Neutrophil (primary cell): ENCODE data around the gene RNF149.
"Not testable (repeated sequence)": the region's sequence is repeated elsewhere in the genome, so short reads cannot be mapped to it uniquely, and the experiment has no call there.

Experiments used
- H3K27ac ChIP-seq: fragments of 200-600 bp; sonication (generic); 2 replicates; pipeline ENCODE4 v1.5.1; 2016; ENCODE audit warnings: mild to moderate bottlenecking, moderate library complexity
- H3K27me3 ChIP-seq: fragments of 200-600 bp; sonication (generic); 2 replicates; pipeline ENCODE4 v1.6.0; 2016; ENCODE audit warnings: mild to moderate bottlenecking
- H3K36me3 ChIP-seq: fragments of 200-600 bp; sonication (generic); 2 replicates; pipeline ENCODE4 v1.5.1; 2017
- H3K4me1 ChIP-seq, 2 experiments: fragments of 200-600 bp in 1 of 2; sonication (generic) in 1 of 2; 1 replicate in 1 of 2; 2 replicates in 1 of 2; pipeline versions ENCODE4 v1.5.1 to v1.6.1; 2013 to 2016; ENCODE audit warnings: low read depth in 1 of 2, low read length in 1 of 2, mild to moderate bottlenecking in 1 of 2, moderate library complexity in 1 of 2; ENCODE audit not compliant: control insufficient read depth in 1 of 2, insufficient read depth in 1 of 2
- H3K4me3 ChIP-seq, 2 experiments: fragments of 200-600 bp in 1 of 2; sonication (generic) in 1 of 2; 1 replicate in 1 of 2; 2 replicates in 1 of 2; pipeline ENCODE4 v1.5.1; 2013 to 2016; ENCODE audit warnings: low read depth in 1 of 2, low read length in 1 of 2, mild to moderate bottlenecking in 1 of 2, moderate library complexity in 1 of 2
- H3K9me3 ChIP-seq: fragments of 200-600 bp; sonication (generic); 2 replicates; pipeline ENCODE4 v1.5.1; 2016
- CTCF ChIP-seq: fragments of 200-600 bp; sonication (generic); IDR thresholded peaks from 2 replicates; pipeline ENCODE4 v1.5.1; 2016; ENCODE audit warnings: antibody characterized with exemption

The RNF149 gene

DNA sequence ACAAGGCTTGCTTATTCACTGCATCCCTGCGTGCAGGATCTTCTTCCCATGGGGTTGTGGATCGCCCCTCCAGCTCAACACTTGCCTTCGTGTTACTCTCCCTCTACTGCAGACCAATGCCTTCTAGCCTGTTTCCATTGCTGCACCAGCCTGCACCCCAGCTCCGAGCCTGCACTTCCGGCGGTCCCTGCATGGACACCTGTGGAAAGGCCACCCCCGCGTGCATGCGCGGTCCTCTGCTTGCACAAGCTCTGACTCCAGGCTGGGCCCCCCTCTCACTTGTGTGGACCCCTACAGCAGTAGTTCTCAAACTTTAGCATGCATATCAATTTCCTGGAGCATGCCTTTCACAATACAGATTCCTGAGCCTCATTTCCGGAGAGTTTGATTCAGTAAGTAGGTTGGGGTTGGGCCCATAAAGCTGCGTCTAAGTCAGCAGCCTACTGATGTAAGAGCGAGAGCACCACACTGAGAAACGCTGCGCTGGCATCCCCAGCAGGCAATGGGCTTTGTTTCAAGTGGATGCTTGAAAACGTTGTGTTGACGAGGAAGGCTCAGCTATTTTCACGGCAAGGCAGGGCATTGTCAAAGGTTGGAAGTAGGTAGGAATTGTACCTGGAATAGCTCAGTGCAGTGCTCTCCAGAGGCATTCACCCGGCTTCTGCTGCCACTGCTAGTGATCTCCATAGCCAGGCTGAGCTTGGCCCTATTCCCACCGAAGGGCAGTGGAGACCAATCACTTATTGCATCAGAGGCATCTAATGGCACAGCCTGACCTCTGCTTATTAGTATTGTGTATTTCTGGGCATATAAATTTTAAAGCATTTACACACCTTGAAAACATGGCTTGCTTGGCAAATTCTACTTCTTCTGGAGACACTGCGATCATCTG is 46.2 kb upstream of the RNF149 start:
- TF ChIP-seq CTCF = no peak
- no peaks in the 10 kb centered on the region for H3K9me3 ChIP-seq

DNA sequence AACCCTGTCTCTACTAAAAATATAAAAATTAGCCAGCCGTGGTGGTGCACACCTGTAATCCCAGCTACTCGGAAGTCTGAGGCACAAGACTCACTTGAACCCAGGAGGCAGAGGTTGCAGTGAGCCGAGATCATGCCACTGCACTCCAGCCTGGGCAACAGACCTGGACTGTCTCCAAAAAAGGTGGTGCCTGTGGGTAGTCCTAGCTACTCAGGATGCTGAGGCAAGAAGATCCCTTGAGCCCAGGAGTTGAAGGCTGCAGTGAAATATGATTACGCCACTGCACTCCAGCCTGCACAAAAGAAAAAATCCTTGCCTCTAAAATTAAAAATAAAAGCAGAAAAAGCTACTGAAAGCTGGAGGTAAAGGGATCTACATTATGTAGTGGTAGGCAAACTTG is 44.1 kb upstream of the RNF149 start:
- not testable (repeated sequence) for H3K4me3 ChIP-seq, H3K4me1 ChIP-seq, H3K9me3 ChIP-seq, H3K27me3 ChIP-seq, H3K27ac ChIP-seq, H3K36me3 ChIP-seq

More for the DNA sequence above, 46.2 kb upstream of the RNF149 start:
- Histone ChIP-seq H3K4me1 (no peaks in the 10 kb centered on the region), H3K27ac (no peak overlapping the region), H3K4me3 (no peak overlapping the region), H3K27me3 (no peaks in the 10 kb centered on the region), H3K36me3 (no peaks in the 10 kb centered on the region)

DNA sequence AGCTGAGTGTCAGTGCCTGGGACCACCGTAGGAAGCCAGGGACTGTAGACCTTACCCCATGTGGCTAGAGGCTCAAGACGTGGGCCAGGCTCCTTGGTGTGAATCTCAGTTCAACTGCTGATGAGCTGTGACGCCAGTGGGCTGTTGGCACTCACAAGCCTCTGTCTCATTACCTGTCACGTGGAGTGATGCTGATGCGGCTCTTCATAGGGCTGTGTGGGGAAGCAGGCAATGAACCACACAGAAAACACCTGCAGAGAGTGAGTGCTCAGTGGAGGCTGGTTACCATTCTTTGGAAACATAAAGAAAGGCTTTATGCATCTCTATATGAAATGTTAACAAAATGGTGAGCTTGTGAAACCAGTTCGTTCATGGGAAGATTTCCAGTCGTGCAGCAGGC is 42.7 kb upstream of the RNF149 start:
- Histone ChIP-seq H3K27me3 (no peaks in the 10 kb centered on the region), H3K27ac (no peak overlapping the region), H3K4me3 (no peak overlapping the region), H3K9me3 (no peaks in the 10 kb centered on the region), H3K4me1 (no peaks in the 10 kb centered on the region), H3K36me3 (no peaks in the 10 kb centered on the region)
- TF ChIP-seq CTCF = no peak

- TF ChIP-seq CTCF = no peak
- H3K4me3 ChIP-seq = no peak overlapping the region
- H3K4me1 ChIP-seq = no peaks in the 10 kb centered on the region
- H3K9me3 ChIP-seq = no peaks in the 10 kb centered on the region
- no peak overlapping the region for H3K27ac ChIP-seq
- H3K27me3 ChIP-seq = no peaks in the 10 kb centered on the region
- H3K36me3 ChIP-seq = no peaks in the 10 kb centered on the region
These were observed 41.6 kb upstream of the RNF149 start for GRCh38 chr2:101349893-101350662.

GRCh38 chr2:101348883-101349282 is 40.4 kb upstream of the RNF149 start:
- H3K36me3 ChIP-seq = no peaks in the 10 kb centered on the region
- no peak for TF ChIP-seq CTCF
- no peaks in the 10 kb centered on the region for H3K27me3 ChIP-seq
- H3K4me3 ChIP-seq = no peak overlapping the region
- H3K9me3 ChIP-seq = no peaks in the 10 kb centered on the region
- H3K27ac ChIP-seq = no peak overlapping the region
- H3K4me1 ChIP-seq = no peaks in the 10 kb centered on the region

- no peaks in the 10 kb centered on the region for H3K36me3 ChIP-seq
These were observed 38.4 kb upstream of the RNF149 start for GRCh38 chr2:101346909-101347308.

More at GRCh38 chr2:101346909-101347308, 38.4 kb upstream of the RNF149 start:
- no peak overlapping the region for H3K27ac ChIP-seq
- H3K9me3 ChIP-seq = no peaks in the 10 kb centered on the region
- H3K27me3 ChIP-seq = no peaks in the 10 kb centered on the region
- no peak for TF ChIP-seq CTCF
- no peak overlapping the region for H3K4me3 ChIP-seq
- peaks cover 7 to 8% of the 10 kb centered on the region in 2 experiments for H3K4me1 ChIP-seq
